ENCODE measurements around the gene SUMF2.
"Not testable (repeated sequence)": the region's sequence is repeated elsewhere in the genome, so short reads cannot be mapped to it uniquely, and the experiment has no call there.

SUMF2 gene

DNA sequence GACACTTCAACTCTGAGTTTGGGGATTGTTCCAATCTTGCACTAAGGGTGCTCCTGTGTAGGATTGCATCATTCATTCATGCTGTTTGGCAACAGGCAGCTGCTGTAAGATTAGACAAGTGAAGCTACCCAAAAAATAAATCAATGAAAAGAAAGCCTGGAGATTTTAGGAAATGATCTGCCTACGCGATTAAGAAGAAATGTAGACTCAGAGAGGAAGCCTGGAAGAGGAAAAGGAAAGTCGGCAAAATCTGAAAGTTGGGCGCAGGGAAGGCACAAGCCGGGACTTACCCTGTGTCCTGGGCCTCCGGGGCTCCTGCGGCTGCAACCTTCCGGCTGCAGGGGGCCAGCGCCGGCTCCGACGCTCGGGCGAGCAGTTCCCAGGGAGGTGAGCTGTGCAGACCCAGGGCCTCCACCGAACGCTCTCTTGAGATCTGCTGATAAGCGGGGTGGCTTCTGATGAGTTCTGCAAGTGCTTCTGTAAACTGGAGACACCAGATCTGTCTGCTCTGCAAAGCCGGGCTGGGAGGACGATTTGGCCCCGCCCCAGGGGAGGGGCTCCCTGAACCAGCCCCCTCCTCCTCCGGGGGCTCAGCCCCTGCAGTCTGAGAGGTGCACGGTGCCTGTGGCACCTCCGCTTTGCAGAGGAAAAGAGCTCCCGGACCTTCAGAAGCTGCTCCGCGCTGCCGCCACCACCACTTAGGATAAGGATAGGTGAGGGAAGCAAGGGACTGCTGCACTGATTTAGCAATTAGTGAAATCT is 30.2 kb upstream of the SUMF2 start:
- TF ChIP-seq, protein P1, sequence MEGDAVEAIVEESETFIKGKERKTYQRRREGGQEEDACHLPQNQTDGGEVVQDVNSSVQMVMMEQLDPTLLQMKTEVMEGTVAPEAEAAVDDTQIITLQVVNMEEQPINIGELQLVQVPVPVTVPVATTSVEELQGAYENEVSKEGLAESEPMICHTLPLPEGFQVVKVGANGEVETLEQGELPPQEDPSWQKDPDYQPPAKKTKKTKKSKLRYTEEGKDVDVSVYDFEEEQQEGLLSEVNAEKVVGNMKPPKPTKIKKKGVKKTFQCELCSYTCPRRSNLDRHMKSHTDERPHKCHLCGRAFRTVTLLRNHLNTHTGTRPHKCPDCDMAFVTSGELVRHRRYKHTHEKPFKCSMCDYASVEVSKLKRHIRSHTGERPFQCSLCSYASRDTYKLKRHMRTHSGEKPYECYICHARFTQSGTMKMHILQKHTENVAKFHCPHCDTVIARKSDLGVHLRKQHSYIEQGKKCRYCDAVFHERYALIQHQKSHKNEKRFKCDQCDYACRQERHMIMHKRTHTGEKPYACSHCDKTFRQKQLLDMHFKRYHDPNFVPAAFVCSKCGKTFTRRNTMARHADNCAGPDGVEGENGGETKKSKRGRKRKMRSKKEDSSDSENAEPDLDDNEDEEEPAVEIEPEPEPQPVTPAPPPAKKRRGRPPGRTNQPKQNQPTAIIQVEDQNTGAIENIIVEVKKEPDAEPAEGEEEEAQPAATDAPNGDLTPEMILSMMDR (IDR thresholded peaks at IDR 0.05; ENCODE audit: low read depth, low read length), result peak; percentile 56
- peak overlapping the region; percentile 63 to 71 for H3K4me3 ChIP-seq (replicated peaks in 1 of 2; ENCODE audit: low read depth in 2 of 2, low read length in 2 of 2)
- peak; percentile 71 to 78 for DNase-seq (ENCODE audit: low read depth in 2 of 2)

DNA sequence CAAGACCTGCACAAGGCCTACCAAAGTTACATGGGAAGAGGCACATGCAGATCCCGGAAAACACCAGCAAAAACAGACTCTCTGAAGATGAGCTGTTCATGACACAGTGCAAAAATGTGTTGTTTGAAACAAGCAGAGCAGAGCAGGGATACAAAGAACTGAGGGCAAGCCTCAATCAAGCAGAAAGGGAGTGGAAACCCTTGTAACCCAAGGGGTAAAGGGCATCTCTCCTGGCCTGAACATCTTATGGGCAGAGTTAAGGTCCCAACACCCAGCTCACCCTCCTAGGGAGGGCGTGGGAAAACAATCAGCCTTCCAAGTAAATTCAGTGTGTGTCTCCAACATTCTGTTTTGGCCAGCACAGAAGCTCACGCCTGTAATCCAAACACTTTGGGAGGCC is 23.4 kb upstream of the SUMF2 start:
- H3K4me3 ChIP-seq (replicated peaks in 1 of 2; ENCODE audit: low read depth in 2 of 2, low read length in 2 of 2), result no peak overlapping the region
- no peak for DNase-seq (ENCODE audit: low read depth in 2 of 2)
- TF ChIP-seq, protein P1 (IDR thresholded peaks at IDR 0.05; ENCODE audit: low read depth, low read length), result no peak

DNA sequence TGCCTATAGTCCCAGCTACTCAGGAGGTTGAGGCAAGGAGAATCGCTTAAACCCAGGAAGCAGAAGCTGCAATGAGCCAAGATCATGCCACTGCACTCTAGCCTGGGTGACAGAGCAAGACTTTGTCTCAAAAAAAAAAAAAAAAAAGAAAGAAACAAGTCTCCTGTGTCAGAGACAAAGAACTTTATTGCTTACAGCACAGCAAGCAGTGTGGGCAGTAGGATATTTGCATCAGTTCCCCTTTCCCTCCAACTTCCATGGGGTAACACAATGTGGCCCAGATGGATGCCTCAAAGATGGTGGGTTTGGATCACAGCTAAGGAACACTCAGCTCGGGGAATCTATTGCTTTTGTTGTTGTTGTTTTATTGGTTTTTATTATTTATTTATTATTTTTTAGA is 18.3 kb upstream of the SUMF2 start:
- not testable (repeated sequence) for DNase-seq (ENCODE audit: low read depth in 2 of 2); H3K4me3 ChIP-seq (replicated peaks in 1 of 2; ENCODE audit: low read depth in 2 of 2, low read length in 2 of 2)

DNA sequence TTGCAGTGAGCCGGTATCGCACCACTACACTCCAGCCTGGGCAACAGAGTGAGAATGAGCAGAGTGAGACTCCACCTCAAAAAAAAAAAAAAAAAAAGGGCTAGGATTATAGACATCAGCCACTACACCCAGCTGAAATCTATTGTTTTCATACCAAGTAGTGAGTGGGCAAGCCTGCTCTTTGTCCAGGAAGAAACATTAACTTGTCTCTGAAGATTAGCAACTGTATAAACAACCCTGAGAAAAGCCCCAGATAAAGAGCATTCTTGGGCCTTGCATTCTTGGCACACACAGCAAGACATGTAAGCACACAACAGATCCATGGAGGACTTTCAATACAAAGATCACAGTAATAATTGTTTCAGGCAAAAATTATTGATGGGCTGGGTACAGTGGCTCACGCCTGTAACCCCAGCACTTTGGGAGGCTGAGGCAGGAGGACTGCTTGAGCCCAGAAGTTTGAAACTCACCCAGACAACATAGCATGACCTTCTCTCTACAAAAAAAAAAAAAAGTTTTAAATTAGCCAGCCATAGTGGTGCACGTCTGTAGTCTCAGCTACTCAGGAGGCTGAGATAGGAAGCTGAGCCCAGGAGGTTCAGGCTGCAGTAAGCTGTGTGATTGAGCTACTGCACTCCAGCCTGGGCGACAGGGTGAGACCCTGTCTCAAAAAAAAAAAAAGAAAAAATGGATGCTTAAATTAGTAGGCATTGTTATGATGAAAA is 17.2 kb upstream of the SUMF2 start:
- H3K4me3 ChIP-seq (replicated peaks in 1 of 2; ENCODE audit: low read depth in 2 of 2, low read length in 2 of 2), result no peak overlapping the region
- peak; percentile 91 to 95 for DNase-seq (ENCODE audit: low read depth in 2 of 2)
- TF ChIP-seq, protein P1 (IDR thresholded peaks at IDR 0.05; ENCODE audit: low read depth, low read length), result no peak

DNA sequence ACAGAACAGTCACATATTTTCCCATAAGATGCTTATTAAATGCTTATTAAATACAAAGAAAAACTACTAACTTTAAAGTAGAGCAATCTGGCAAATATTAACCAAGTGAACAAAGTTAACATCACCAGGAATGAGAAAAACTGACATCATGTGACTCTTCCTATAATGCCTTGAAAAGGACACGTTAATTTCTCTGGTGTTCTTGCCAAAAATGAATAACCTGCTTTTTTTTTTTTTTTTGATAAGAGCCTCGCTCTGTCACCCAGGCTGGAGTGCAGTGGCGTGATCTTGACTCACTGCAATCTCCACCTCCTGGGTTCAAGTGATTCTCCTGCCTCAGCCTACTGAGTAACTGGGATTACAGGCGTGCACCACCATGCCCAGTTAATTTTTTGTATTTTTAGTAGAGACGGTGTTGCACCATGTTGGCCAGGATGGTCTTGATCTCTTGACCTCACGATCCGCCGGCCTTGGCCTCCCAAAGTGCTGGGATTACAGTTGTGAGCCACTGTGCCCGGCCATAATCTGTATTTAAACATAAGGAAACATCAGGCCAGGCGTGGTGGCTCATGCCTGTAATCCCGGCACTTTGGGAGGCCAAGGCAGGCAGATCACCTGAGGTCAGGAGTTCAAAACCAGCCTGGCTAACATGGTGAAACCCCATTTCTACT is 16.5 kb upstream of the SUMF2 start:
- H3K4me3 ChIP-seq (replicated peaks in 1 of 2; ENCODE audit: low read depth in 2 of 2, low read length in 2 of 2), result not testable (repeated sequence)
- DNase-seq (ENCODE audit: low read depth in 2 of 2), result peak; percentile 44 to 52

DNA sequence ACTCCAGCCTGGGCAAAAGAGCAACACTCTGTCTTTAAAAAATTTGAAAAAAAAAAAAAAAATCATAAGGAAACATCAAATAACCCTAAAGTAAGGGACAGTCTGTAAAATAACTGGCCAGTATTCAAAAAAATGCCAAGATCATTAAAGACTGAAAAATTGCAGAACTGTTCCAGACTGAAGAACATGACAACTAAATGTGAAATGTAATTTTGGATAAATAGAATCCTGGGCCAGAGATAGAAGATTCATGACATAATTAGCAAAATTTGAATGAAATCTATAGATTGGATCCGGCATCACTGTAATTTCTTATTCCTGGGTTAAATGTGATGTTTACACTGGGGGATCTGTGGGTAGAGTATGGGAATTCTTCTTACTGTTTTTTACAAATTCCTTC is 15.8 kb upstream of the SUMF2 start:
- no peak overlapping the region for H3K4me3 ChIP-seq (replicated peaks in 1 of 2; ENCODE audit: low read depth in 2 of 2, low read length in 2 of 2)
- TF ChIP-seq, protein P1 (IDR thresholded peaks at IDR 0.05; ENCODE audit: low read depth, low read length), result no peak
- no peak for DNase-seq (ENCODE audit: low read depth in 2 of 2)

DNA sequence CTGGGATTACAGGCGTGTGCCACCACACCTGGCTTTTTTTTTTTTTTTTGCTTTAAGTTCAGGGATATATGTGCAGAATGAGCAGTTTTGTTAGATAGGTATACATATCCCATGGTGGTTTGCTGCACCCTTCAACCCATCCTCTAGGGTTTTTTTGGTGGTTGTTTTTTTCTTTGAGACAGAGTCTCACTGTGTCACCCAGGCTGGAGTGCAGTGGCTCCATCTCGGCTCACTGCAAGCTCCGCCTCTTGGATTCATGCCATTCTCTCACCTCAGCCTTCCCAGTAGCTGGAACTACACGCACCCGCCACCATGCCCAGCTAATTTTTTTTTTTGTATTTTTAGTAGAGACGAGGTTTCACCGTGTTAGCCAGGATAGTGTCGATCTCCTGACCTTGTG is 15.3 kb upstream of the SUMF2 start:
- not testable (repeated sequence) for DNase-seq (ENCODE audit: low read depth in 2 of 2); H3K4me3 ChIP-seq (replicated peaks in 1 of 2; ENCODE audit: low read depth in 2 of 2, low read length in 2 of 2)

DNA sequence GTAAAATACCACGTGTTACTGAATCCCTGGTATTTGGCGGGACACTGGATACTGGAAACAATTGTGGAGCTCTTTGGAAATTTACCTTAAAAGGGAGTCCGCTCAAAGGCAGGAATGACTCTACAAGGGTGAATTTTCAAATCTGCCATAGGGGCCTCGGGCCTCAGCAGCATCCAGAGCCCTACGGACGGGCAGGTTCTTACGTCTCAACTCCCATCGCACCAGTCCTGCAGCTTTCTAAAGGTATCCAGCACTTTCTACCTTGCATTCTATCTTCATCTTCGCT is 13.1 kb upstream of the SUMF2 start:
- peak overlapping the region; percentile 75 to 90 for H3K4me3 ChIP-seq (replicated peaks in 1 of 2; ENCODE audit: low read depth in 2 of 2, low read length in 2 of 2)
- DNase-seq (ENCODE audit: low read depth in 2 of 2), result no peak
- TF ChIP-seq, protein P1 (IDR thresholded peaks at IDR 0.05; ENCODE audit: low read depth, low read length), result no peak

Measured in cardiac fibroblast (primary cell).